H1 (cell line): ENCODE measurements around the gene OLFM1. TPM values are rescaled to one million over a fixed set of nuclear protein-coding genes. Genes with fewer than 3 reads are reported as not detected.

Experiments
- CTCF ChIA-PET: fragments of 300-600 bp; sonication (Branson Sonifier 250); formaldehyde crosslinking; loops from one replicate; lab custom pipeline; 2021; ENCODE audit not compliant: partially characterized antibody; lab: Charles Lee
- POLR2A ChIA-PET: fragments of 300-600 bp; sonication (Branson Sonifier 250); formaldehyde crosslinking; loops from one replicate; lab custom pipeline; 2021; ENCODE audit warnings: inconsistent platforms; ENCODE audit not compliant: partially characterized antibody; lab: Charles Lee
- DNase-seq, 2 experiments: peaks; one replicate each; pipeline versions ENCODE4 v3.0.0 to v3.0.0-alpha.2; 2010 to 2022; ENCODE audit warnings: low spot score in 2 of 2, low read depth in 1 of 2, mixed read lengths in 1 of 2
- FAIRE-seq: peaks from 2 replicates; lab custom pipeline; 2011; peaks lifted over from hg19 to GRCh38; lab: Jason Lieb, UNC
- H2AFZ ChIP-seq: 2 replicates; pipeline ENCODE4 v1.8.1; 2012; ENCODE audit warnings: low read length, inconsistent platforms
- H2AK5ac ChIP-seq: 2 replicates; pipeline ENCODE4 v1.6.1; 2013; ENCODE audit warnings: low read depth, low read length
- H2BK120ac ChIP-seq: replicated peaks from 2 replicates; pipeline ENCODE3; 2013; ENCODE audit warnings: low read depth, low read length, inconsistent platforms
- H2BK12ac ChIP-seq: 2 replicates; pipeline ENCODE4 v1.6.1; 2013; ENCODE audit warnings: low read depth, low read length
- H2BK15ac ChIP-seq: 2 replicates; pipeline ENCODE4 v1.6.1; 2013; ENCODE audit warnings: low read length
- H2BK20ac ChIP-seq: 2 replicates; pipeline ENCODE4 v1.6.1; 2013; ENCODE audit warnings: low read length
- H2BK5ac ChIP-seq: 2 replicates; pipeline ENCODE4 v1.6.1; 2013; ENCODE audit warnings: low read depth, low read length
- H3K14ac ChIP-seq: 2 replicates; pipeline ENCODE4 v1.6.1; 2013; ENCODE audit warnings: inconsistent platforms; ENCODE audit not compliant: insufficient read length
- H3K18ac ChIP-seq: 2 replicates; pipeline ENCODE4 v1.6.1; 2013; ENCODE audit warnings: low read length; ENCODE audit errors: extremely low read depth
- H3K23ac ChIP-seq: 2 replicates; pipeline ENCODE4 v1.6.1; 2013; ENCODE audit warnings: inconsistent platforms; ENCODE audit not compliant: insufficient read length
- H3K23me2 ChIP-seq: 2 replicates; pipeline ENCODE4 v1.6.1; 2013; ENCODE audit warnings: low read depth, low read length
- H3K27ac ChIP-seq: 2 replicates; pipeline ENCODE4 v1.6.1; 2011; ENCODE audit warnings: low read depth, low read length, inconsistent platforms
- H3K27me3 ChIP-seq, 4 experiments: replicated peaks in 1 of 4; 1 replicate in 1 of 4; 2 replicates in 3 of 4; pipeline versions ENCODE4 v1.6.1 to v1.8.1; 2011 to 2013; ENCODE audit warnings: low read length in 3 of 4, mild to moderate bottlenecking in 3 of 4, inconsistent platforms in 2 of 4, mixed read lengths in 2 of 4, moderate library complexity in 1 of 4; ENCODE audit not compliant: control insufficient read depth in 3 of 4, insufficient read depth in 3 of 4; ENCODE audit errors: extremely low read depth in 1 of 4
- H3K36me3 ChIP-seq, 4 experiments: 2 replicates each; pipeline versions ENCODE4 v1.6.1 to v1.8.1; 2011 to 2013; ENCODE audit warnings: mild to moderate bottlenecking in 4 of 4, low read length in 3 of 4, moderate library complexity in 2 of 4, control low read depth in 1 of 4, inconsistent platforms in 1 of 4; ENCODE audit not compliant: insufficient read depth in 4 of 4, control insufficient read depth in 2 of 4
- H3K4ac ChIP-seq: replicated peaks from 2 replicates; pipeline ENCODE3; 2013; ENCODE audit warnings: low read length, low read depth, mixed read lengths, inconsistent platforms; ENCODE audit not compliant: insufficient read length
- H3K4me1 ChIP-seq, 4 experiments: replicated peaks in 1 of 4; 1 replicate in 1 of 4; 2 replicates in 3 of 4; pipeline versions ENCODE4 v1.6.1 to v1.8.1; 2011 to 2013; ENCODE audit warnings: low read length in 3 of 4, inconsistent platforms in 2 of 4, mixed read lengths in 1 of 4; ENCODE audit not compliant: insufficient read depth in 4 of 4, control insufficient read depth in 3 of 4
- H3K4me2 ChIP-seq, 2 experiments: 2 replicates each; pipeline versions ENCODE4 v1.6.1 to v1.8.1; 2011 to 2013; ENCODE audit warnings: low read depth in 2 of 2, low read length in 2 of 2, control low read depth in 1 of 2, inconsistent platforms in 1 of 2, mild to moderate bottlenecking in 1 of 2; ENCODE audit not compliant: insufficient read depth in 1 of 2
- H3K4me3 ChIP-seq, 4 experiments: fragments of 200-600, 300-600 bp in 1 of 4; sonication (generic), shearing (Covaris generic), sonication (Bioruptor Twin) in 1 of 4; 2 replicates each; pipeline versions ENCODE4 v1.5.1 to v1.8.1; 2011 to 2016; ENCODE audit warnings: low read length in 4 of 4, low read depth in 3 of 4, control low read depth in 2 of 4, inconsistent platforms in 2 of 4, mild to moderate bottlenecking in 2 of 4, mixed read lengths in 1 of 4, moderate library complexity in 1 of 4; ENCODE audit not compliant: insufficient read depth in 2 of 4; ENCODE audit errors: extremely low read depth in 1 of 4
- H3K56ac ChIP-seq: replicated peaks from 2 replicates; pipeline ENCODE3; 2013; ENCODE audit warnings: low read depth, mild to moderate bottlenecking, mixed read lengths, low read length, inconsistent platforms; ENCODE audit not compliant: insufficient read length
- H3K79me1 ChIP-seq: 2 replicates; pipeline ENCODE4 v1.6.1; 2013; ENCODE audit warnings: low read depth, low read length, control low read depth
- H3K79me2 ChIP-seq, 2 experiments: 2 replicates each; pipeline versions ENCODE4 v1.6.1 to v1.8.1; 2012 to 2013; ENCODE audit warnings: low read length in 2 of 2, mild to moderate bottlenecking in 2 of 2, inconsistent platforms in 1 of 2; ENCODE audit not compliant: insufficient read depth in 2 of 2, control insufficient read depth in 1 of 2
- H3K9ac ChIP-seq, 4 experiments: replicated peaks in 1 of 4; 1 replicate in 1 of 4; 2 replicates in 3 of 4; pipeline versions ENCODE4 v1.6.1 to v1.8.1; 2011 to 2013; ENCODE audit warnings: low read depth in 3 of 4, low read length in 3 of 4, control low read depth in 2 of 4, mild to moderate bottlenecking in 2 of 4, moderate library complexity in 2 of 4, inconsistent platforms in 1 of 4; ENCODE audit errors: extremely low read depth in 1 of 4
- H3K9me3 ChIP-seq, 2 experiments: 2 replicates each; pipeline versions ENCODE4 v1.6.1 to v1.8.1; 2012 to 2013; ENCODE audit warnings: mild to moderate bottlenecking in 2 of 2, moderate library complexity in 2 of 2, control low read depth in 1 of 2, inconsistent platforms in 1 of 2, low read depth in 1 of 2, low read length in 1 of 2, mixed read lengths in 1 of 2; ENCODE audit not compliant: insufficient read depth in 2 of 2
- H4K20me1 ChIP-seq, 2 experiments: replicated peaks in 1 of 2; 2 replicates each; pipeline versions ENCODE3 to v1.8.1; 2011 to 2013; ENCODE audit warnings: inconsistent platforms in 2 of 2, low read length in 2 of 2, mild to moderate bottlenecking in 1 of 2; ENCODE audit not compliant: insufficient read depth in 2 of 2, control insufficient read depth in 1 of 2
- H4K5ac ChIP-seq: 2 replicates; pipeline ENCODE4 v1.6.1; 2013; ENCODE audit warnings: low read length, low read depth, mixed read lengths, inconsistent platforms; ENCODE audit not compliant: insufficient read length
- H4K8ac ChIP-seq: 2 replicates; pipeline ENCODE4 v1.8.0; 2013; ENCODE audit warnings: mild to moderate bottlenecking, moderate library complexity, low read length, inconsistent platforms; ENCODE audit not compliant: insufficient read depth; ENCODE audit errors: extremely low read depth
- H4K91ac ChIP-seq: replicated peaks from 2 replicates; pipeline ENCODE3; 2013; ENCODE audit warnings: low read length, mixed read lengths, inconsistent platforms; ENCODE audit not compliant: insufficient read length
- JUN ChIP-seq: IDR thresholded peaks from 2 replicates; pipeline ENCODE4 v1.6.1; 2011; ENCODE audit warnings: low read depth, mild to moderate bottlenecking, improper control_type of control experiment, low read length
- NRF1 ChIP-seq: IDR thresholded peaks from 2 replicates; pipeline ENCODE4 v1.6.1; 2011; ENCODE audit warnings: mild to moderate bottlenecking, low read depth, low read length, improper control_type of control experiment
- WGBS, 2 experiments: shearing (Covaris generic) in 1 of 2; methylation state at CpG; one replicate each; pipeline versions ENCODE4 v1.1.6 to v1.1.7; 2013 to 2015; ENCODE audit warnings: low lambda C conversion rate in 2 of 2, mixed read lengths in 2 of 2, inconsistent platforms in 1 of 2, low coverage in 1 of 2, missing lambda C conversion rate in 1 of 2; ENCODE audit not compliant: insufficient replicate concordance in 2 of 2, insufficient coverage in 1 of 2, insufficient read length in 1 of 2; ENCODE audit errors: extremely low coverage in 1 of 2, missing lambda C conversion rate in 1 of 2; 5-methylcytosine and 5-hydroxymethylcytosine counted together
- polyA plus RNA-seq, 7 experiments: library from polyadenylated mRNA; depleted of rRNA in 3 of 7; stranded (reverse) in 5 of 7; unstranded in 2 of 7; fragments of >200 nt in 5 of 7; fragments of 200-250 nt in 2 of 7; gene quantifications; 1 replicate in 5 of 7; 2 replicates in 1 of 7; 4 replicates in 1 of 7; pipeline versions ENCODE4 v1.2.1 to v1.2.3, GENCODE V29; 2011 to 2013; ENCODE audit warnings: missing spikeins in 2 of 7, mixed read lengths in 2 of 7
- total RNA-seq: library from RNA; stranded (reverse); fragmentation: NEBNext Ultra II Directional; extraction: Animal tissue kit (Norgen Biotek cat#: 25700); gene quantifications from 2 replicates; pipeline ENCODE4 v1.2.1, GENCODE V29; 2021

OLFM1 gene
- total and polyA plus RNA-seq, 2 of the 8 experiments (the other 6 are each of a cell fraction or from before 2014, with no cell fraction given) = 53.0 to 53.4 TPM

DNA sequence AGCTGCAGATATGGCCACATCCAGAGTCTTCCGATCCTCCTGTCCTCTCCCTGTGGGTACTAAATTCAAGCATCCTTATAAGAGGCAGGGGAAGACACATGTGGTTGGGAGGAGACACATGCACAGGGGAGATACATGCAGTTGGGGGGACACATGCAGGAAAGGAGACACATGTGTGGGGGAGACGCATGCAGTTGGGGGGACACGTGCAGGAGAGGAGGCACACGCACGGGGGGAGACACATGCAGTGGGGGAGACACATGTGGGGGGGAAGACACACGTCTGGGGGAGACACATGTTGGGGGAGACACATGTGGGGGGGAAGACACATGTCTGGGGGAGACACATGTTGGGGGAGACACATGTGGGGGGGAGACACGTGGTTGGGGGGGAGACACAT, 21.2 kb upstream of the OLFM1 start:
- TF ChIP-seq NRF1 (no peak), JUN (no peak)
- H3K79me2 ChIP-seq = no peaks in the 10 kb centered on the region
- H3K56ac ChIP-seq = no peak overlapping the region
- no peak overlapping the region for H3K4me3 ChIP-seq
- 80% methylated on average over 1 of the region's 7 CpGs; no CpG with 5 or more reads in 1 of the 2 experiments for WGBS, 2 experiments
- H4K8ac ChIP-seq = no peak overlapping the region
- H2BK120ac ChIP-seq = no peak overlapping the region
- no peak overlapping the region for H3K4ac ChIP-seq
- no peaks in the 10 kb centered on the region for H4K20me1 ChIP-seq
- CTCF ChIA-PET = no interaction called here
- POLR2A ChIA-PET = no interaction called here
- no peak overlapping the region for H2AK5ac ChIP-seq
- FAIRE-seq = no peak
- H3K23me2 ChIP-seq = 0 out of 2 replicates have a peak, but pooled peaks cover 2% of the 10 kb centered on the region
- peaks cover 0 to 9% (median 4%) of the 10 kb centered on the region in 4 experiments; a peak in 3 of 7 replicates for H3K4me1 ChIP-seq
- no peak overlapping the region for H2BK12ac ChIP-seq
- no peak overlapping the region for H2BK20ac ChIP-seq
- H3K27me3 ChIP-seq = no peaks in the 10 kb centered on the region
- no peaks in the 10 kb centered on the region for H3K36me3 ChIP-seq
- H3K9ac ChIP-seq = no peak overlapping the region
- peaks cover 13% of the 10 kb centered on the region in 2 experiments; a peak in 3 of 4 replicates for H3K9me3 ChIP-seq
- no peaks in the 10 kb centered on the region for H3K79me1 ChIP-seq
- no peak overlapping the region for H3K4me2 ChIP-seq
- no peak overlapping the region for H3K23ac ChIP-seq
- H3K27ac ChIP-seq = no peak overlapping the region
- no peak overlapping the region for H3K18ac ChIP-seq
- no peak overlapping the region for H2BK15ac ChIP-seq
- H2AFZ ChIP-seq = no peak overlapping the region
- H4K91ac ChIP-seq = no peak overlapping the region
- no peak overlapping the region for H3K14ac ChIP-seq
- no peak for DNase-seq
- H2BK5ac ChIP-seq = no peak overlapping the region
- H4K5ac ChIP-seq = no peak overlapping the region
